HEK293 (cell line): ENCODE data around the gene BCL2L13.

Experiments
- CTCF ChIA-PET: fragments of 350-600 bp; formaldehyde crosslinking; extraction: SDS; loops from one replicate; lab custom pipeline; 2021; ENCODE audit warnings: antibody characterized with exemption; lab: Yijun Ruan, JAX
- POLR2A ChIA-PET: fragments of 300-600 bp; formaldehyde crosslinking; extraction: SDS; loops from one replicate; lab custom pipeline; 2020; ENCODE audit warnings: antibody characterized with exemption, inconsistent platforms; lab: Yijun Ruan, JAX
- H3K27ac ChIP-seq: fragments of 200-500 bp; sonication (Bioruptor generic); 2 replicates; pipeline ENCODE4 v1.5.1; 2014; ENCODE audit warnings: low read depth, low read length, control low read depth, inconsistent platforms; ENCODE audit errors: extremely low read depth
- H3K36me3 ChIP-seq, 2 experiments: fragments of 200-500 bp in 1 of 2; sonication (Bioruptor generic) in 1 of 2; 1 replicate in 1 of 2; 2 replicates in 1 of 2; pipeline ENCODE4 v1.5.1; 2014 to 2017; ENCODE audit warnings: inconsistent platforms in 2 of 2, low read length in 2 of 2; ENCODE audit not compliant: control insufficient read depth in 2 of 2, insufficient read depth in 1 of 2
- H3K4me1 ChIP-seq: fragments of 200-500 bp; sonication (Bioruptor generic); 2 replicates; pipeline ENCODE4 v1.5.1; 2014; ENCODE audit warnings: mild to moderate bottlenecking, low read length, inconsistent platforms; ENCODE audit not compliant: control insufficient read depth, insufficient read depth
- H3K4me3 ChIP-seq: 2 replicates; pipeline ENCODE4 v1.5.1; 2011; ENCODE audit warnings: low read depth, mild to moderate bottlenecking, control low read depth, low read length, moderate library complexity
- H3K9me3 ChIP-seq: fragments of 200-500 bp; sonication (Bioruptor generic); 2 replicates; pipeline ENCODE4 v1.5.1; 2014; ENCODE audit warnings: low read depth, low read length, inconsistent platforms; ENCODE audit not compliant: control insufficient read depth, insufficient read depth
- OSR2 ChIP-seq: fragments of 450-650 bp; formaldehyde crosslinking; IDR thresholded peaks from 2 replicates; pipeline ENCODE4 v1.5.1; 2016; ENCODE audit warnings: missing biosample characterization, missing genetic modification characterization
- ZBTB1 ChIP-seq: fragments of 450-650 bp; formaldehyde crosslinking; IDR thresholded peaks from 2 replicates; pipeline ENCODE4 v1.5.1; 2016; ENCODE audit warnings: missing biosample characterization, missing genetic modification characterization
- ZIC2 ChIP-seq: fragments of 450-650 bp; formaldehyde crosslinking; IDR thresholded peaks from 2 replicates; pipeline ENCODE4 v1.5.1; 2016; ENCODE audit warnings: missing biosample characterization, missing genetic modification characterization
- ZNF394 ChIP-seq: fragments of 450-650 bp; formaldehyde crosslinking; IDR thresholded peaks from 2 replicates; pipeline ENCODE4 v1.5.1; 2016; ENCODE audit warnings: missing biosample characterization, missing genetic modification characterization, mild to moderate bottlenecking, moderate library complexity, borderline replicate concordance
- ZNF426 ChIP-seq: fragments of 450-650 bp; formaldehyde crosslinking; IDR thresholded peaks from 2 replicates; pipeline ENCODE4 v1.5.1; 2017; ENCODE audit warnings: missing biosample characterization, missing genetic modification characterization, mild to moderate bottlenecking, inconsistent platforms, moderate library complexity
- ZNF48 ChIP-seq: fragments of 450-650 bp; formaldehyde crosslinking; IDR thresholded peaks from 2 replicates; pipeline ENCODE4 v1.5.1; 2016; ENCODE audit warnings: missing biosample characterization, missing genetic modification characterization
- ZNF623 ChIP-seq: fragments of 450-650 bp; formaldehyde crosslinking; IDR thresholded peaks from 2 replicates; pipeline ENCODE4 v1.5.1; 2016; ENCODE audit warnings: missing biosample characterization, missing genetic modification characterization
- ZNF777 ChIP-seq: fragments of 450-650 bp; formaldehyde crosslinking; IDR thresholded peaks from 2 replicates; pipeline ENCODE4 v1.5.1; 2017; ENCODE audit warnings: missing biosample characterization, missing genetic modification characterization, borderline replicate concordance
- TF ChIP-seq, protein P1 (sequence below): fragments of 450-650 bp; formaldehyde crosslinking; IDR thresholded peaks from 2 replicates; pipeline ENCODE4 v1.5.1; 2016; ENCODE audit warnings: missing biosample characterization, missing genetic modification characterization, low read depth
- TF ChIP-seq, protein P2 (sequence below): fragments of 450-650 bp; formaldehyde crosslinking; conservative IDR thresholded peaks from 2 replicates; pipeline ENCODE4 v1.5.1; 2016; ENCODE audit warnings: low read depth, missing biosample characterization, missing genetic modification characterization
- TF ChIP-seq, protein P3 (sequence below): fragments of 450-650 bp; formaldehyde crosslinking; IDR thresholded peaks from 2 replicates; pipeline ENCODE4 v1.5.1; 2016; ENCODE audit warnings: missing biosample characterization, missing genetic modification characterization
- TF ChIP-seq, protein P4 (sequence below): fragments of 450-650 bp; formaldehyde crosslinking; IDR thresholded peaks from 2 replicates; pipeline ENCODE4 v1.5.1; 2016; ENCODE audit warnings: missing biosample characterization, missing genetic modification characterization
- TF ChIP-seq, protein P5 (sequence below): fragments of 450-650 bp; formaldehyde crosslinking; conservative IDR thresholded peaks from 2 replicates; pipeline ENCODE4 v1.5.1; 2016; ENCODE audit warnings: low read depth, missing biosample characterization, missing genetic modification characterization

The BCL2L13 gene

DNA sequence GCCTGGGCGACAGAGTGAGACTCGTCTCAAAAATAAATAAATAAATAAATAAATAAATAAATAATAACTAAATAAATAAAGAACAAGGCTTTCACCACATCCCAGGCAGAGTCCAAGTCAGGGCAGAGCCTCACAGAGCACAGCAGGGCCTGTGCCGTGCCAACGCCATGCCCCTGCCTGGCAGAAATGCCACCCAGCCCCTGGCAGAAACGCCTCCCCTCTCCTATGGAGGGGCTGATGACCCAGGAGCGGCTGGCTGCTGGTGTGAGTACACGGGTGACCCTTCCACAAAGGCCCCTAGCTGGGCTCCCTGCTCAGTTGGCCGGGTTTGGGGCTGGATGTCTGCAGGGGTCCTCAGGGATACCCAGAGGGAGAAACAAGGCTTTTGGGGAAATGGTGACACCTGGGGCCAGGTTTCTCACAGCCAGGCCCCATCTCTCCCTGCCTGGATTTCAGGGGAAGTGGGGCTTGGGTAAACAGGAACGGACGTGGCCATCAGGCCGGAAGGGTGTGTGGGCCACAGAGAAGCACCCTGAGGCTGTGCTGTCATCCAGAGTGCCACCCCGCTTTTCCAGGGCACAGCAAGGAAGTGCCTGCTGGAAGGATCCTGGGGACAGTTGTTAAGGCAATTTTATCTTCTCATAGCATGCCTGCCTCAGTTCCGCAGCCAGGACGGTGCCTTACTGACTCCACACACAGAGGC, 130.6 kb downstream of the BCL2L13 start:
- Histone ChIP-seq H3K4me1 (peaks cover 5% of the 10 kb centered on the region), H3K36me3 (peaks cover 0 to 7% of the 10 kb centered on the region in 2 experiments; a peak in 1 of 3 replicates), H3K27ac (no peak overlapping the region), H3K9me3 (no peaks in the 10 kb centered on the region), H3K4me3 (no peak overlapping the region)
- ChIA-PET POLR2A (interaction anchor here (1.5 kb wide), 1 partner anchor 15 kb away, joined by 4 read pairs; no protein-coding TSS in a partner anchor), CTCF (interaction anchor here (0.6 kb wide), 1 partner anchor 309 kb away, joined by 4 read pairs; no protein-coding TSS in a partner anchor)
- TF ChIP-seq, protein P1, sequence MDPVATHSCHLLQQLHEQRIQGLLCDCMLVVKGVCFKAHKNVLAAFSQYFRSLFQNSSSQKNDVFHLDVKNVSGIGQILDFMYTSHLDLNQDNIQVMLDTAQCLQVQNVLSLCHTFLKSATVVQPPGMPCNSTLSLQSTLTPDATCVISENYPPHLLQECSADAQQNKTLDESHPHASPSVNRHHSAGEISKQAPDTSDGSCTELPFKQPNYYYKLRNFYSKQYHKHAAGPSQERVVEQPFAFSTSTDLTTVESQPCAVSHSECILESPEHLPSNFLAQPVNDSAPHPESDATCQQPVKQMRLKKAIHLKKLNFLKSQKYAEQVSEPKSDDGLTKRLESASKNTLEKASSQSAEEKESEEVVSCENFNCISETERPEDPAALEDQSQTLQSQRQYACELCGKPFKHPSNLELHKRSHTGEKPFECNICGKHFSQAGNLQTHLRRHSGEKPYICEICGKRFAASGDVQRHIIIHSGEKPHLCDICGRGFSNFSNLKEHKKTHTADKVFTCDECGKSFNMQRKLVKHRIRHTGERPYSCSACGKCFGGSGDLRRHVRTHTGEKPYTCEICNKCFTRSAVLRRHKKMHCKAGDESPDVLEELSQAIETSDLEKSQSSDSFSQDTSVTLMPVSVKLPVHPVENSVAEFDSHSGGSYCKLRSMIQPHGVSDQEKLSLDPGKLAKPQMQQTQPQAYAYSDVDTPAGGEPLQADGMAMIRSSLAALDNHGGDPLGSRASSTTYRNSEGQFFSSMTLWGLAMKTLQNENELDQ (tag by site-specific recombination), result no peak
- TF ChIP-seq, protein P2, sequence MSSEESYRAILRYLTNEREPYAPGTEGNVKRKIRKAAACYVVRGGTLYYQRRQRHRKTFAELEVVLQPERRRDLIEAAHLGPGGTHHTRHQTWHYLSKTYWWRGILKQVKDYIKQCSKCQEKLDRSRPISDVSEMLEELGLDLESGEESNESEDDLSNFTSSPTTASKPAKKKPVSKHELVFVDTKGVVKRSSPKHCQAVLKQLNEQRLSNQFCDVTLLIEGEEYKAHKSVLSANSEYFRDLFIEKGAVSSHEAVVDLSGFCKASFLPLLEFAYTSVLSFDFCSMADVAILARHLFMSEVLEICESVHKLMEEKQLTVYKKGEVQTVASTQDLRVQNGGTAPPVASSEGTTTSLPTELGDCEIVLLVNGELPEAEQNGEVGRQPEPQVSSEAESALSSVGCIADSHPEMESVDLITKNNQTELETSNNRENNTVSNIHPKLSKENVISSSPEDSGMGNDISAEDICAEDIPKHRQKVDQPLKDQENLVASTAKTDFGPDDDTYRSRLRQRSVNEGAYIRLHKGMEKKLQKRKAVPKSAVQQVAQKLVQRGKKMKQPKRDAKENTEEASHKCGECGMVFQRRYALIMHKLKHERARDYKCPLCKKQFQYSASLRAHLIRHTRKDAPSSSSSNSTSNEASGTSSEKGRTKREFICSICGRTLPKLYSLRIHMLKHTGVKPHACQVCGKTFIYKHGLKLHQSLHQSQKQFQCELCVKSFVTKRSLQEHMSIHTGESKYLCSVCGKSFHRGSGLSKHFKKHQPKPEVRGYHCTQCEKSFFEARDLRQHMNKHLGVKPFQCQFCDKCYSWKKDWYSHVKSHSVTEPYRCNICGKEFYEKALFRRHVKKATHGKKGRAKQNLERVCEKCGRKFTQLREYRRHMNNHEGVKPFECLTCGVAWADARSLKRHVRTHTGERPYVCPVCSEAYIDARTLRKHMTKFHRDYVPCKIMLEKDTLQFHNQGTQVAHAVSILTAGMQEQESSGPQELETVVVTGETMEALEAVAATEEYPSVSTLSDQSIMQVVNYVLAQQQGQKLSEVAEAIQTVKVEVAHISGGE (tag by site-specific recombination), result peak; percentile 34; the same call in 1 of the 2 replicates
- TF ChIP-seq ZIC2 (tag by site-specific recombination), result peak; percentile 58
- no peak for TF ChIP-seq OSR2
- 0 out of 2 replicates have a peak, but pooled peaks have one; percentile 20 for TF ChIP-seq ZNF623 (tag by site-specific recombination)
- no peak for TF ChIP-seq ZNF48 (tag by site-specific recombination)
- TF ChIP-seq, protein P3, sequence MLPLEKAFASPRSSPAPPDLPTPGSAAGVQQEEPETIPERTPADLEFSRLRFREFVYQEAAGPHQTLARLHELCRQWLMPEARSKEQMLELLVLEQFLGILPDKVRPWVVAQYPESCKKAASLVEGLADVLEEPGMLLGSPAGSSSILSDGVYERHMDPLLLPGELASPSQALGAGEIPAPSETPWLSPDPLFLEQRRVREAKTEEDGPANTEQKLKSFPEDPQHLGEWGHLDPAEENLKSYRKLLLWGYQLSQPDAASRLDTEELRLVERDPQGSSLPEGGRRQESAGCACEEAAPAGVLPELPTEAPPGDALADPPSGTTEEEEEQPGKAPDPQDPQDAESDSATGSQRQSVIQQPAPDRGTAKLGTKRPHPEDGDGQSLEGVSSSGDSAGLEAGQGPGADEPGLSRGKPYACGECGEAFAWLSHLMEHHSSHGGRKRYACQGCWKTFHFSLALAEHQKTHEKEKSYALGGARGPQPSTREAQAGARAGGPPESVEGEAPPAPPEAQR (tag by site-specific recombination), result no peak
- no peak for TF ChIP-seq ZBTB1
- TF ChIP-seq ZNF394 (tag by site-specific recombination), result peak; percentile 42; the same call in 1 of the 2 replicates
- TF ChIP-seq, protein P4, sequence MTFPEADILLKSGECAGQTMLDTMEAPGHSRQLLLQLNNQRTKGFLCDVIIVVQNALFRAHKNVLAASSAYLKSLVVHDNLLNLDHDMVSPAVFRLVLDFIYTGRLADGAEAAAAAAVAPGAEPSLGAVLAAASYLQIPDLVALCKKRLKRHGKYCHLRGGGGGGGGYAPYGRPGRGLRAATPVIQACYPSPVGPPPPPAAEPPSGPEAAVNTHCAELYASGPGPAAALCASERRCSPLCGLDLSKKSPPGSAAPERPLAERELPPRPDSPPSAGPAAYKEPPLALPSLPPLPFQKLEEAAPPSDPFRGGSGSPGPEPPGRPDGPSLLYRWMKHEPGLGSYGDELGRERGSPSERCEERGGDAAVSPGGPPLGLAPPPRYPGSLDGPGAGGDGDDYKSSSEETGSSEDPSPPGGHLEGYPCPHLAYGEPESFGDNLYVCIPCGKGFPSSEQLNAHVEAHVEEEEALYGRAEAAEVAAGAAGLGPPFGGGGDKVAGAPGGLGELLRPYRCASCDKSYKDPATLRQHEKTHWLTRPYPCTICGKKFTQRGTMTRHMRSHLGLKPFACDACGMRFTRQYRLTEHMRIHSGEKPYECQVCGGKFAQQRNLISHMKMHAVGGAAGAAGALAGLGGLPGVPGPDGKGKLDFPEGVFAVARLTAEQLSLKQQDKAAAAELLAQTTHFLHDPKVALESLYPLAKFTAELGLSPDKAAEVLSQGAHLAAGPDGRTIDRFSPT (tag by site-specific recombination), result peak; percentile 75; the same call in 1 of the 2 replicates
- peak; percentile 32 for TF ChIP-seq ZNF426 (tag by site-specific recombination)
- TF ChIP-seq, protein P5, sequence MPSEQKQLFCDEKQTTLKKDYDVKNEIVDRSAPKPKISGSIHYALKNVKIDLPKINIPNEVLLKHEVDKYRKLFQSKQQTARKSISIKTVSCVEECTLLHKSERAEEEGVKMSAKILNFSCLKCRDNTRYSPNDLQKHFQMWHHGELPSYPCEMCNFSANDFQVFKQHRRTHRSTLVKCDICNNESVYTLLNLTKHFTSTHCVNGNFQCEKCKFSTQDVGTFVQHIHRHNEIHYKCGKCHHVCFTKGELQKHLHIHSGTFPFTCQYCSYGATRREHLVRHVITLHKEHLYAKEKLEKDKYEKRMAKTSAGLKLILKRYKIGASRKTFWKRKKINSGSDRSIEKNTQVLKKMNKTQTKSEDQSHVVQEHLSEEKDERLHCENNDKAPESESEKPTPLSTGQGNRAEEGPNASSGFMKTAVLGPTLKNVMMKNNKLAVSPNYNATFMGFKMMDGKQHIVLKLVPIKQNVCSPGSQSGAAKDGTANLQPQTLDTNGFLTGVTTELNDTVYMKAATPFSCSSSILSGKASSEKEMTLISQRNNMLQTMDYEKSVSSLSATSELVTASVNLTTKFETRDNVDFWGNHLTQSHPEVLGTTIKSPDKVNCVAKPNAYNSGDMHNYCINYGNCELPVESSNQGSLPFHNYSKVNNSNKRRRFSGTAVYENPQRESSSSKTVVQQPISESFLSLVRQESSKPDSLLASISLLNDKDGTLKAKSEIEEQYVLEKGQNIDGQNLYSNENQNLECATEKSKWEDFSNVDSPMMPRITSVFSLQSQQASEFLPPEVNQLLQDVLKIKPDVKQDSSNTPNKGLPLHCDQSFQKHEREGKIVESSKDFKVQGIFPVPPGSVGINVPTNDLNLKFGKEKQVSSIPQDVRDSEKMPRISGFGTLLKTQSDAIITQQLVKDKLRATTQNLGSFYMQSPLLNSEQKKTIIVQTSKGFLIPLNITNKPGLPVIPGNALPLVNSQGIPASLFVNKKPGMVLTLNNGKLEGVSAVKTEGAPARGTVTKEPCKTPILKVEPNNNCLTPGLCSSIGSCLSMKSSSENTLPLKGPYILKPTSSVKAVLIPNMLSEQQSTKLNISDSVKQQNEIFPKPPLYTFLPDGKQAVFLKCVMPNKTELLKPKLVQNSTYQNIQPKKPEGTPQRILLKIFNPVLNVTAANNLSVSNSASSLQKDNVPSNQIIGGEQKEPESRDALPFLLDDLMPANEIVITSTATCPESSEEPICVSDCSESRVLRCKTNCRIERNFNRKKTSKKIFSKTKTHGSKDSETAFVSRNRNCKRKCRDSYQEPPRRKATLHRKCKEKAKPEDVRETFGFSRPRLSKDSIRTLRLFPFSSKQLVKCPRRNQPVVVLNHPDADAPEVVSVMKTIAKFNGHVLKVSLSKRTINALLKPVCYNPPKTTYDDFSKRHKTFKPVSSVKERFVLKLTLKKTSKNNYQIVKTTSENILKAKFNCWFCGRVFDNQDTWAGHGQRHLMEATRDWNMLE (tag by site-specific recombination), result peak; percentile 52; the same call in 1 of the 2 replicates
- no peak for TF ChIP-seq ZNF777 (tag by site-specific recombination)
- TF ChIP-seq, all 188 proteins: peak for 7
